Gastroesophageal sphincter (tissue), 3 donors: Measurements from ENCODE around the gene MIX23.

Source experiments
- CTCF ChIP-seq, 4 experiments: fragments of 200-600 bp in 2 of 4; fragments of 450-650 bp in 2 of 4; sonication (generic) in 1 of 4; IDR thresholded peaks; one replicate each; pipeline ENCODE4 v1.5.1; 2017 to 2019; ENCODE audit warnings: antibody characterized with exemption in 4 of 4, mild to moderate bottlenecking in 2 of 4, moderate library complexity in 2 of 4
- EP300 ChIP-seq: sonication (generic); formaldehyde crosslinking; IDR thresholded peaks from one replicate; pipeline ENCODE4 v1.6.1; 2017; ENCODE audit warnings: antibody characterized with exemption, mild to moderate bottlenecking
- POLR2A ChIP-seq, 2 donors: fragments of 450-650 bp; IDR thresholded peaks; one replicate each; pipeline ENCODE4 v1.6.1; 2017; ENCODE audit warnings: antibody characterized with exemption in 2 of 2, mild to moderate bottlenecking in 2 of 2, moderate library complexity in 1 of 2
- POLR2AphosphoS5 ChIP-seq: sonication (generic); formaldehyde crosslinking; IDR thresholded peaks from one replicate; pipeline ENCODE4 v1.6.1; 2017; ENCODE audit warnings: antibody characterized with exemption

- TF ChIP-seq CTCF (IDR thresholded peaks at IDR 0.05) (no peak), POLR2A (IDR thresholded peaks at IDR 0.05) (no peak), POLR2AphosphoS5 (no peak), EP300 (no peak)
Measured at GRCh38 chr3:122394173-122394572, 11.1 kb upstream of the MIX23 start.
